ENCODE data around the gene FHOD1.

Gene FHOD1

GRCh38 chr16:67206838-67207248 is 40.4 kb downstream of the FHOD1 start:
- no peak for DNase-seq

- DNase-seq, result no peak
These were observed 41.0 kb downstream of the FHOD1 start for GRCh38 chr16:67206129-67206837.

- no peak for DNase-seq
These were observed 43.2 kb downstream of the FHOD1 start for GRCh38 chr16:67204076-67204475.

DNA sequence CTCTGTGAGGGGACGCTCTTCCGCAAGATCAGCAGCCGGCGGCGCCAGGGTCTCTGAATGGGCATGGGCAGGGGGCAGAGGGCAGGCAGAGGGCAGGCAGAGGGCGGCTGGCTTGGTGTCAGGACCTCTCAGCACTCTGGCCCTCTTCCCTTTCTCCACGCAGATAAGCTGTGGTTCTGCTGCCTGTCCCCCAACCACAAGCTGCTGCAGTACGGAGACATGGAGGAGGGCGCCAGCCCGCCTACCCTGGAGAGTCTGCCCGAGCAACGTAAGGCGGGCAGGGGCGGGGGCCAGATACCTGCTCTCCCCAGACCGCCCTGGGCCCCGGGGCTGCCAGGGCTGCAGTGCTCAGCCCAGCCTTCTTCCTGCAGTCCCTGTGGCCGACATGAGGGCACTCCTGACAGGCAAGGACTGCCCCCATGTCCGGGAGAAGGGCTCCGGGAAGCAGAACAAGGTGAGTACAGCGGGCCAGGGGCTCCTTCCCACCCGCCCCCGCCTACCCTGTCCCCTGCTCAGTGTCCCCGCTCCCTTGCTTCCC is 44.3 kb downstream of the FHOD1 start:
- DNase-seq, result no peak

- DNase-seq, result no peak
These were observed 44.9 kb downstream of the FHOD1 start for GRCh38 chr16:67202426-67202825.

DNA sequence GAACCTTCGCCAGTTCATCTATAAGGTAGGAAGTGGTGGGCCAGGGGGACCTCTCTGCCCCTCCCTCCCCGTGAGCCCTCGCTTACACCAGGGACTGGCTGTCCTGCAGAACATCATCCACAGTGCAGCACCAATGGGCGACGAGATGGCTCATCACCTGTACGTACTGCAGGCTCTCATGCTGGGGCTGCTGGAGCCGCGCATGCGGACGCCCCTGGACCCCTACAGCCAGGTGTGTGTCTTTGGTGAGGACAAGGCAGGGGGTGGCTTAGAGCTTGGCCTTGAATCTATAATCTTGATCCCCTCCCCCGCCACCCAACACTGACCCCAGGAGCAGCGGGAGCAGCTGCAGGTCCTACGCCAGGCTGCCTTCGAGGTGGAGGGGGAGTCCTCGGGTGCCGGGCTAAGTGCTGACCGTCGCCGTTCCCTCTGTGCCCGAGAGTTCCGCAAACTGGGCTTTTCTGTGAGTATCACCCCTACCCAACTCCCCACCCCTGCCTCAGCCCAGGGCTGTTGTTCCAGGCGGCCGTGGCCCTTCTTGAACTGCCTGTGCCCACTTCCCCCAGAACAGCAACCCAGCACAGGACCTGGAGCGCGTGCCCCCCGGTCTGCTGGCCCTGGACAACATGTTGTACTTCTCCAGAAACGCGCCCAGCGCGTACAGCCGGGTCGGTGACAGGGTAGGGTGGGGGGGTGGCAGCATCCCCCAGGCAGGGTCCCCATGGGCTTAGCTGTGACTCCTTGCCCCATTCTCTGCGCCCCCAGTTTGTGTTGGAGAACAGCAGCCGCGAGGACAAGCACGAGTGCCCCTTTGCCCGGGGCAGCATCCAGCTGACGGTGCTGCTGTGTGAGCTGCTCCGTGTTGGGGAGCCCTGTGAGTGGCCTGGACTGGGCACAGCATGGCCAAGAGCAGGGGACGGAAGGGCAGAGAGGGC is 45.6 kb downstream of the FHOD1 start:
- DNase-seq, result no peak

GRCh38 chr16:67200491-67200890 is 46.8 kb downstream of the FHOD1 start:
- DNase-seq, result no peak

DNA sequence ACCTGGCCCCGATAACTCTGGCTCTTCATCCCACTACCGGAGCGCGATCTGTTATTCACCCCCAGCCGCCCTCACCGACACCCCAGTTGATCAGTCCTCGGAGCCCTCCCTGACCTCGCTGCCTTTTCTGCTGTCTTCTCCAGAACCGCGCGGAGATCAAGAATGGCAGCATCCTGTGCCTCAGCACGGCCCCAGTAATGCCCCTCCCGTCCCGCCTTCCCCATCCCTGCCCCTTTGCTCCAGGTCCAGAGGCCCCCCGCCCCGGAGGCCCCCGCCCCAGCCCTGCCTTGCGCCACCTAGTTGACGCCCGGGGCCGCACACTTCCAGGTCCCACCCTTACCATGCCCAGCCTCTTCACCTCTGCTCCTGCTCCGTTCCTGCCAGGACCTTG is 47.5 kb downstream of the FHOD1 start:
- DNase-seq, result no peak

GRCh38 chr16:67199011-67199807 is 48.1 kb downstream of the FHOD1 start, which contains the start of gene ELMO3:
ELMO3 (plus strand) TSS chr16:67199131; CDS start chr16:67199327, 196 bp downstream.
- no peak for DNase-seq

DNA sequence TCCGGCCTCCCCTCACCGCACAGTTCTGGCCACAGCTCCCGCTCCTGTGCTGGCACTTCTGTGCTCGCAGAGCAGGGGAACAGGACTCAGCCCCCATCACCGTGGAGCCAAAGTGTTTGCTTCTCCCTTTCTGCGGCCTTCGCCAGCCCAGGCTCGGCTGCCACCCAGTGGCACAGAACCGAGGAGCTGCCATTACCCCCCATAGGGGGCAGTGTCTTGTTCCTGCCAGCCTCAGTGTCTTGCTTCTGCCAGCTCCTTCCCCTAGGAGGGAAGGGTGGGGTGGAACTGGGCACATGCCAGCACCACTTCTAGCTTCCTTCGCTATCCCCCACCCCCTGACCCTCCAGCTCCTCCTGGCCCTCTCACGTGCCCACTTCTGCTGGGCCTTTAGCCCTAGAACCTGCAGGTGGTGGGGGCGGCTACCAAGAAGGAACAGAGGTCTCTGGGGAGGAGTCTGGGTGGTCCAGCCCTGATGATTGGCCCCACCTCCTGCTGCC is 49.0 kb downstream of the FHOD1 start:
- no peak for DNase-seq

DNA sequence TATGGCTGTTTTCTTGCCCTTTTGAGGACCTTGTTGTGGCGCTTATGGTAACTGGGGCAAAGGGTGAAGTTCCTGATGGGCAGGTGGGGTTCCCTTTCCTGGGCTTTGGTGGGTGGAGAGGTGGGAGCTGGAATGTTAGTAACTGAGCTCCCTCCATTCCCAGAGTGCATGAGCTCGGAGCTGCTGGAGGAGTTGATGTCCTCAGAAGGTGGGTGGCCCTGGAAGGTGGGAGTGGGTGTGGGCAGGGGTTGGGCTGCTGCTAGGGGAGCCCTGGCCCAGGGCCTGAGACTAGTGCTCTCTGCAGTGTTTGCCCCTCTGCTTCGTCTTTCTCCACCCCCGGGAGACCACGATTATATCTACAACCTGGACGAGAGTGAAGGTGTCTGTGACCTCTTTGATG is 49.6 kb downstream of the FHOD1 start:
- no peak for DNase-seq

DNA sequence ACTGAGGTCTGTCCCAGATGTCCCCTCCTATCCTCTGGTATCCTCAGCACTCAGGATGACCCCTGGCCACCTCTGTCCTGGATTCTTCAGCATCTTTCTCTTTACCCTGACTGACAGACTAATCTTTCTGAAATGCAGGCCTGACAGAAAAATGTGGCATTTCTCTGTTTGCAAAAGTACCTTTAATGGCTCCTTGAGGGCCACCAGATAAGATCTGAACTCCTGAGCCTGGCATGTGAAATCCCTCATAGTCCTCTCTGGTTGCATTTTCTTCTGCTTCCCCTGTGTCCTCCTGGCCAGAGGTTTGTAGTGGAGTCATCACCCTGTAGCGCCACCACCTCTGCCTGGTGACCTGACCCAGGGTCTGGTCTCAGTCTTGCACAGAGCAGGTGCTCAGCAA is 50.4 kb downstream of the FHOD1 start:
- no peak for DNase-seq

DNA sequence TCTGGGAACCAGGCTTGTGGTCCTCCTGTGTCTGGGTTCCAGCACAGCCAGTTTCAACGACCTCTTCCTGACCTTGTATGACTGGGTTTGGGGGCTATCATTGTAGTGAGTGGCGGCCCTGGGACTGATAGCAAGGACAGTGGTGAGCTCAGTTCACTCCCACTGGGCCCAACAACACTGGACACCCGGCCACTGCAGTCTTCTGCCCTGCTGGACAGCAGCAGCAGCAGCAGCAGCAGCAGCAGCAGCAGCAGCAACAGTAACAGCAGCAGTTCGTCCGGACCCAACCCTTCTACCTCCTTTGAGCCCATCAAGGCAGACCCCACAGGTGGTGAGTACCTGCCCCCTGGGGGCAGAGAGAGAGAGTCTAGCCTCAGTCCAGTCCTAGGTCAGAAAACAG is 51.6 kb downstream of the FHOD1 start:
- no peak for DNase-seq

DNA sequence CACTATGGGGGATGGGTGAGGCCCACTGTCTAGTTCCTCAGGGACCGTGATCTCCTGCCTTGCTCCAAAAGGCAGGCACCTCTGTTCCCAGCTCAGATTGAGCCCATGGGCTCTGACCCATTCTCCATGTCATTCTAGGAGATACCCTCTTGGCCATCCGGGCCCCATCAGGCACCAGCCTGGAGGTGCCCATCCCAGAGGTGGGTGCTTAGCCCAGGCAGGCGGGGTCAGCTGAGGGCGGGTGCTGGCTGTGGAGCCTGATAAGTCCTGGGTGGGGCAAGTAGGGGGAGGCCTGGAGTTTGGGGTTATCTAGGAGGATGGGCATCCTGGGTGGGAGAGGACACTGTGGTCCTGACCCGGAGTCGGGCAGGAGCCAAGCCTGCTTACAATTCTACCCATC is 53.0 kb downstream of the FHOD1 start:
- DNase-seq, result no peak

DNA sequence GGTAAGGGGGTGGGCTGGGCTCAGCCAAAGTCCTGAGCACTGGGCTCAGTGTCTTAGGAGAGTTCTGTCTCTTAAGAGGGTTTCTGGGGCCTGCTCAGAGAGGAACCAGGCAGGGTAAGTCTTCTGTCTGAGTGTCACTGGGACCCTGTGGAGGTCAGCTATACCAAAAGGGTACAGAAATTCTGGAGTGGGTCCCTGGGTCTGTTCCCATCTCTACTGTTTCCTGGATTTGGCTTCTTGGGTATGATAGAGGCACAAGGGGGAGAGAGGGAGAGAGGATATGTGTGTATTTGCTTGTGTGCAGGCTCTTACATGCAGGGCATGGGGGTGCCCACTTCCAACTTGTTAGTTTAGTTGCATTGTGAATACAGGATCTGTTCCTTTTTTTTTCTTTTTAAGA is 53.7 kb downstream of the FHOD1 start:
- DNase-seq, result no peak

DNA sequence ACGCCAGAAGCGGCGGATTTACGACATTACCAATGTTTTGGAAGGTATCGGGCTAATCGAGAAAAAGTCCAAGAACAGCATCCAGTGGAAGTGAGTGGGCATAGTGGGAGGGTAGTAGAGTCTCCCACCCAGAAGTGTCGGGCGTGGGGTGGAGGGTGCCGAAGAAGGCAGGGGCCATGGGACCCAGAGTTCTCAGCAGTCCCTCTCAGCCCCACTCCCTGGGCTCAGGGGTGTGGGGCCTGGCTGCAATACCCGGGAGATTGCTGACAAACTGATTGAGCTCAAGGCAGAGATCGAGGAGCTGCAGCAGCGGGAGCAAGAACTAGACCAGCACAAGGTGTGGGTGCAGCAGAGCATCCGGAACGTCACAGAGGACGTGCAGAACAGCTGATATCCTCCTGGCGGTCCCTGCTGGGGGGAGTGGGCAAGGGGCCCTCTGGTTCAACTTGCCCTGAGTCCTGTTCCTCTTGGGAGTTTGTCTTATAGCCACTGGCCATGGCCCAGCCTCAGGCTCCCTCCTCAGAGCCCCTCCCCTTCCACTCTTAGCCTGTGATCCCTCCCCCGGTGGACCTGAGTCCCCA is 54.4 kb downstream of the FHOD1 start:
- no peak for DNase-seq

DNA sequence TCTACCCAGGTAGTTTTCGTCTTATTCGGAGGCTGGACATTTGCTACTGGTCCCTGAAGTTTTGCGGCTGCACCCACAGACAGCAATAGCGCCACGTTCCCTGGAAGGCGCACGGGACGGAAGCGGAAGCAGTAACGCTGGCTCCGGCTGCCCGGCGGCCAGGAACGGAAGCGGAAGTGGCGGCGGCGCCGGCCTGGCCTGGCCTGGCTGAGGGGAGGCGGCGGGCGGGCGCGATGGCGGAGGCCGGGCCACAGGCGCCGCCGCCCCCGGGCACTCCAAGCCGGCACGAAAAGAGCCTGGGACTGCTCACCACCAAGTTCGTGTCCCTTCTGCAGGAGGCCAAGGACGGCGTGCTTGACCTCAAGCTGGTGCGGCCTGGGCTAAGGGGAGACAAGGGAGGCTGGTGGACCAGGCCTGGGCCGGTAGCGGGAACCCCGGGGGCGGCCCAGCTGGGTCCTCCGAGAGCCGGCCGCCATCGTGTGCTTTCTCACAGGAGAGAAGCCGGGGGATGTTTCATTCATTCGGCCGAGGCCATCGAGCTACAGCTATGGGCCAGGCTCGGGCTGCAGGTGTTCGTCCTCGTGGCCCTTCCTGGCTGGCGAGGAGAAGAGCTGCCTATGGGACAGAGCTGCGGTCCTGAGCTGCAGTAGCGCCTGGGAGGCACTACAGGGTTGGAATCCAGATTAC is 55.1 kb downstream of the FHOD1 start, which contains the start of gene E2F4:
TSS of gene E2F4 (plus strand) at position 161 of the 687 bp plus-strand sequence. CDS start at position 234, 73 bp downstream.
- DNase-seq, result peak; percentile 74

GRCh38 chr16:67191411-67191994 is 55.8 kb downstream of the FHOD1 start:
- no peak for DNase-seq

DNA sequence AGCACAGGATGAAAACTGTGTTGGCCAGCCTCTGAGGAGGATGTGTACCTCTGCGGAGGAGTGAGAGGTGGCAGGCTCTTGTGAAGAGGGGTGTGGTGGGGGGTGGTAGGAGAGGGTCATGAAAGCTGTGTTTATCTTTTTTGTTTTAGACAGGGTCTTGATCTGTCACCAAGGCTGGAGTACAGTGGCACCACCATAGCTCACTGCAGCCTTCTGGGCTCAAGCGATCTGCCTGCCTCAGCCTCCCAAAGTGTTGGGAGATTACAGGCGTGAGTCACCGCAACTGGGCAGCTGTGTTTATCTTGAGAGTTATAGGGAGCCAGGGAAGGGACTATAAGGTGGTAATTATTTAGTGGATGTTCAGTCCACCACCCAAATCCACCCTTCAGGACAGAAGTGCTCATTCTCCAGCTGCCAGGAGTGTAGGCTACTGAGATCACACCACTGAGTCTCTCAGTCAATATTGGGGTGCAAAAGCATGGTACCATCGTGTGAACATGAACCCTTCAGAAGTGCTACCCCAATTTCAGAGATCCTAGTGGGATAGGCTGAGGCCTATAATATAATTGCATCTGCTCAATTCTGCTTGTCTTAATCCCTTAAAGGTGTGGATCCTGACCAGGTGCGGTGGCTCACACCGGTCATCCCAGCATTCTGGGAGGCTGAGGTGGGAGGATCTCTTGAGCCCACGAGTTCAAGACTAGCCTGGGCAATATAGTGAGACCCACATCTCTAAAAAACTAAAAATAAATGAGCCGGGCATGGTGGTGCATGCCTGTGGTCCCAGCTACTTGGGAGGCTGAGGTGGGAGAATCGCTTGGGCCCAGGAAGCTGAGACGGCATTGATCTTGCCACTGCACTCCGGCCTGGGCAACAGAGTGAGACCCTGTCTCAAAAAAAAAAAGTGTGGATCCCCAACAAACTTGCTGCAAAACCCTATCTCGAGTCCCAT is 56.6 kb downstream of the FHOD1 start:
- no peak for DNase-seq

- DNase-seq, result no peak
These were observed 57.2 kb downstream of the FHOD1 start, which contains the start of gene EXOC3L1 for GRCh38 chr16:67190041-67190440. EXOC3L1 (minus strand) TSS chr16:67190136; CDS start chr16:67189676, 460 bp downstream.

Measured in NCI-H2227 treated with DMSO at 0.1 percent for 48 hours (cell line).